Non-pigmented ciliary epithelial cell (primary cell): Measurements from ENCODE around the gene PACS1.

Experiments
- DNase-seq: peaks from one replicate; pipeline ENCODE4 v3.0.0-alpha.2; 2010; ENCODE audit warnings: low read depth

Gene PACS1

DNA sequence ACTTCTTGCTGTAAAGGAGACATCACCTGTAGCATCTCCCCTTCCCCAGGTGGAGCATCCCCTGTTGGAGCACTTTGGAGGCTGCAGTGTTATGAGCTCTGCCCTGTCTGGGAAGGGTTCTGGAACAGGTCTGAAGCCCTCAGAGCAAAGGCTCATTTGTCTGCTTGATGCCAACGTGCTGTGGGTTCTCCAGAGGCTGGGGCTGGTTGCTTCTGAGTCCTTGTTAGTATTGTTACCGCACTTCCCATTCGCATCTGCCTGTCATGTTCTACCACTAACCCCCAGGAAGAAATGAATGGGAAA lies 73.1 kb downstream of the PACS1 start:
- DNase-seq: no peak

DNA sequence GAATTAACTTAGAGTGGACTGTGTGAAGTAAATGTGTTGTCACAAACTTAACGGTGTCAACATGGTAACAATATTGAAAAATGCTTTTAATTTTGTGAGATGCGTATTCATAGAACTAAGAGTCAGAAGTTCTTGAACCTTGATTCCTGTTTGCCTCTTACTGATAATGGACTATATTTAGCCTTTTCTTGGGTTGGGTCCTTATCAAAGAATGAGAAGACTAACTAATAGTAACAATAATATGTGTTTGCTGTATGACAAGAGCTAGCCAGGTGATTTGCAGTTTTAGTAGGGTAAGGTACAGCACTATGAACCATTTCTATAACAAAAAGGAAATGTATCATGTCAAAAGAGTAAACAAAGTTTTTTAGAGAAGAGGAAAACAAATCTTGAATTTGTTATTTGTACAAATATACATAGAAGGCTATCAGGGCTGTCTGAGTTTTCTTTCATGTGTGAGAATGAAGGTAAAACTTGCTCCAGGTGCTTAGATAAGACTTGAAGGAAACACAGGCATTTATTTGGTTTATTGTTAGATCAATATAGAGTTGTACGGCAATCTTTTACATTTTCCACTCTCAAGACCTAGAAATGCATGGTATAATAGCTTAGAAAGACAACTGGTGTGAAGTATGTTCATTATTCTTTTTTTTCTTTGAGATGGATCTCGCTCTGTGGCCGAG lies 74.1 kb downstream of the PACS1 start:
- no peak for DNase-seq

DNA sequence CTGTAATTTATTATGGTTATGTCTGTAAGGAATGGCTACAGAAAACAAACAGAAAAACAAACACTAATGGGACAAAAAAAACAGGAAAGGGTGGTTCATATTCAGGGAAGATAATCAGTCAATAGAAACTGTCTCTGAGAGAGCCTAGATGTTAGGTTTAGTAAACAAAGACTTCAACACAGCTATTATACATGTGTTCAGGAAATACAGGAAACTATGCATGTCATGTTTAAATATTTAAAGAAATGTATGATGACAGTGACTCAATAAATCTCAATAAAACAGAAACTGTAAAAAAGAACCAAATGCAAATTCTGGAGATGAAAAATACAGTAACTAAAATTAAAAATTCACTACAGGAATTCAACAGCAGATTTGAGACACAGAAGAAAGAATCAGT lies 76.0 kb downstream of the PACS1 start:
- DNase-seq: no peak

DNA sequence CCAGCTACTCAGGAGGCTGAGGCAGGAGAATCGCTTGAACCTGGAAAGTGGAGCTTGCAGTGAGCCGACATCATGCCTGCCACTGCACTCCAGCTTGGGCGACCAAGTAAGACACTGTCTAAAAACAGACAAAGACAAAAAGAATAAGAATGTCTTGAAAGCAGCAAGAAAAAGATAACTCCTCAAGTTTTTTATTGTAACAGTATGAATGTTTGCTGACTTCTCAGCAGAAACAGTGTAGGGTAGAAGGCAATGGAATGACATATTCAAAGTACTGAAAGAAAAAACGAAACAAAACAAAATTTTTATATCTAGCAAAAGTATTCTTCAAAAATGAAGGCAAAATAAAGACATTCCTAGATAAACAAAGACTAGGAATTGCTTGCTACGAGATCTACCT lies 76.9 kb downstream of the PACS1 start:
- no peak for DNase-seq

DNA sequence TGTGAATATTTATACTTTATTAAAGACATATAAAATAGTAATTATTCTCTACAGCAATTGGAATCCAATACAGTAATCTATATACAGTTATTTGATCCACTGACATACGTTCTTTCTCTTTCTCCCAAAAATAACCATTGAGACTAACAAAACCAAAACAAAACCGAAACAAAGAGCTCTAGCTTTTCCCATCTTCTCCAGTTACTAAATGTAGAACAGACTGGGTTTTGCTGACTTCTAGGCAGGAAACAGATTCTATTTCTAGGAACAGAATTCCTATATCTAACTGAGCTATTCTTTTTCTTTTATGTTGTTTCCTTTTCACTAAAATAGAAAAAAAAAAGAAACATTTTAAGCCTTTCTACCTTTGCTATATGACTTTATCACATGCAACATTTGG lies 80.1 kb downstream of the PACS1 start:
- DNase-seq: no peak

DNA sequence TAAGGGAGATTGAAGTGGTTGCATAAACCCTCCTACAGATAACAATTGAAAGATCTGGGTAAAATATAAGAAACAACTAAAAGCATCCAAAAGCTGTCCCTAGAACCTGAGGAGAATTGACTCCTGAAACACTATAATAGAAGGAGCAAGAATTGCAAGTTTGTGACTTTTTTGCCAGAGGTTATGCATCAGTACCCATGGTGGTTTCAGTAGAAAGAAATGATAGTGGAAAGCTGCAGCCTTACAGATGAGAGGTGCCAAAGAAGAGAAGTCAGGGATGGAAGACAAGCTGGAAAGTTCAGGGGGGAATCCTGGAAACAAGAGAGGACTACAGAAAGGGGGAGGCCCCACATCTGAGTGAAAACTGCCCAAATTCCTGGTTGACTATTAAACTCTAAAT lies 80.7 kb downstream of the PACS1 start:
- DNase-seq: no peak

DNA sequence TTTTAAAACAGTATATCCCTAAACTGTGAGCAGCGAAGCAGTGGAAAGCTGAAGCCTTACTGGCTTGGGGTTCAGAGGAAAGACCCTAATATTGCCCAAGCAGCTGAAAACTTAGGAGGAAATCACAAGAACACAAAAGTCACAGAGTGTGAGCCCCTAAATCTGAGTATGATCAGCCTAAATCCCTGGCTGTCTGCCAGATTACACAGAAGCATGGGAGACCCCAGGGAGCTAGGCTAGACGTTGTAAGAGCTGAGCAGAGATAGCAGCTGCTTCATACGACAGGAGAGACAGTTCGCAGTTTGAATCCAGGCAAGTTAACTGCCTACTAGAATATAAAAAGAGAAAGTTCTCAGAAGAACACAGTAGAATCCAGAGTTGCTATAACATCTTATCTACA lies 81.2 kb downstream of the PACS1 start:
- DNase-seq: no peak

DNA sequence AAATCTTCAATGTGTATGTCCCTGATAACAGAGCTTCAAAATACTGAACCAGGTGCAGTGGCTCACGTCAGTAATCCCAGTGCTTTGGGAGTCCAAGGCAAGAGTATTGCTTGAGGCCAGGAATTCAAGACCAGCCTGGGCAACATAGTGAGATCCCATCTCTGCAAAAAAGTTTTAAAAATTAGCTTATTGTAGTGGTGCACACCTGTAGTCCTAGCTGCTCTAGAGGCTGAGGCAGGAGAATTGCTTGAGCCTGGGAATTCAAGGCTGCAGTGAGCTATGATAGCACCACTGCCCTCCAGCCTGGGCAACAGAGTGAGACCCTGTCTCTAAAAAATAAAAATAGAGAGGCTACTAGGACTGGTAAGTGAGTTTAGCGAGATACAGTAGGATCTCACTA lies 84.0 kb downstream of the PACS1 start:
- no peak for DNase-seq

DNA sequence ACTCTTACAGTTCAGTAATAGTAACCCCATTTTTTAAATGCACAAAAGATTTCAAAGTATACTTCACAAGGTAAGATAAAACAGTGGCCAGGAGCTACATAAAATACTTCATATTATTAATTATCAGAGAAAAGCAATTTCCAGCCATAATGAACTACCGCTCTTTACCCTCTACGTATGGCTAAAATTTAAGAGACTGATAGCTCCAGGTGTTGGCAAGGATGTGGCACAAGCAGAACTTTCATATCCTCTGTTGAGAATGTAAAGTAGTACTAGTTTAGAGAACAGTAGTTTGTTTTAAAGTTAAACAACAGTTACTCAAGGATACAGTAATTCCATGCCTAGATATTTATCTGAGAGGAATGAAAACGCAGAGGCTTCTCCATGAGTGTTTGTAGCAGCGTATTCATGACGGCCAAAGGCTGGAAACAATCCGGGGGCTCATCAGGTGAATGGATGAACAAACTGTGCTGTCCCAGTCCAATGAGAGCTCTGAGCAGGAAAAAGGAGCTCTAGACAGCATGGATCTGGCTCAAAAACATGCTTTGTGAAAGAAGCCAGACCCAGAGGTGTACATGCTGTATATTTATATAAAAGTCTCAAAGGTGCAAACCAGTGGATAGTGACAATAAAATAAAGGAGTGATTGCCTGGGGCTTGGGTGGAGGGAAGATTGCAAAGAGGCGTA lies 85.5 kb downstream of the PACS1 start:
- no peak for DNase-seq

DNA sequence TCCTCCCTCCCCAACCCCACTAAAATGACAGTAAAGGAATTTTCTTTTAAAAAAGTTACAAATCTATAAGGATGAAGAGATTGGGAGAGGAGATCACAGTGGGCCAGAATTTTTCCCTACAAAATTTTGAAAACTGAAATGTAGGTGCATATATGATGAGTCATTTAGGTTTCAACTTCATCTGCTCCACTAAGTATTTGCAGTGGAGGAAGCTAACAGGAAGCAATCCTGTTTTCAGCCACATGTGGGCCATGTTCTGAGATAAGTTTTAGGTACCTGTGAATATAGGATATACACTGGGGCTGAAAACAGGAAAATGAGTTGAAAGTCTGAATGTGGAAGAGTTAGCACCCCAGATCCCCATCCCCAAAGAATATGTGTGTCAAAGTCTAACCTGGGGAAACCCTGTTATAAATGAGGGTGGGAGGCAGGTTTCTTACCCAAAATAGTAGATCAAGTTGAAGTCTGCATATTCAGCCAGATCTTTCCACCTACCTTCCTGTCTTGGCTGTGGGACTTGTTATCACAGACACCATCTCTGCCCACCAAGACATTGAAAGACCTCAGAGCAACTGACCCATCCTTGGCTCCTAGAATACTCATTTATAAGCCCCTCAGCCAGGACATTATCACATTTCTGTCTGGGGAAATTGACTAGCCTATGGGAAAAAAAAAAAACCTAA lies 87.3 kb downstream of the PACS1 start:
- no peak for DNase-seq

DNA sequence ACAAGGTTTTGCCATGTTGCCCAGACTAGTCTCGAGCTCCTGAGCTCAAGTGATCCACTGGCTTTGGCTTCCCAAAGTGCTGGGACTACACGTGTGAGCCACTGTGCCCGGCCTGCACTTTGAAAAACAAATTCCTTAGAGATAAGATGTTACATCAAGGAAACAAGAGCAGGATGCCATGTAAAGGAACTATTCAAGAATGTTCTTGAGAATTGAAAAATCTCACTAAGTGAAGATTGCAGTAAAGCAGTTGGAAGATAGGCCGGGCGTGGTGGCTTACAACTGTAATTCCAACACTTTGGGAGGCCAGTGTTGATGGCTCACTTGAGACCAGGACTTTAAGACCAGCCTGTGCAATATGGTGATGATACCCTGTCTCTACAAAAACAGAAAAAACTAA lies 88.1 kb downstream of the PACS1 start:
- DNase-seq: no peak

DNA sequence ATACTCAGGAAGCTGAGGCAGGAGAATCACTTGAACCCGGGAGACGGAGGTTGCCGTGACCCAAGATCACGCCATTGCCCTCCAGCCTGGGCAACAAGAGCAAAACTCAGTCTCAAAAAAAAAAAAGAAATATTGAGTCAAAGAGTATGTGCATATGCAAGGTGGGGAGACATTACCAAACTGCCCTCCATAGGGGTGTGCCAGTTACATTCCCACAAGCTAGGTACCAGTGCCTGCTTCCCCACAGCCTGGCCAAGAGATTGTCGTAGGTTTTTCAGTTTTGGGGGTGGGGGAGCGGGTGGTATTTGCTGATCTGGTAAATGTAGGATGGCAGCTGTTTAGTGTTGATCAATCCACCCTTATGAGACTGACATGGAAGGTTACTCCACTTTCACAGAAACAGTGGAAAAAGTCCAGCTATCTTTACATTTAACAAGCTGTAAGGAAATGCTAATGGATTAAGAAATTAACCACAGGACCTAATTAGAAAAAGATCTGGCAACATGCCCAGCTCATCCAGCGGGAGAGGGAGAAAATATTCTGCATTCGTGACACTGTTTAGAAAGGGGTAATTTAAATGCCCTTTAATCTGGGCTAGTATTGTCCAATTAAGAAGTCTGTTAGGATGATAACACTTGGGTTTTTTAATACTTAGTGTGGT lies 89.4 kb downstream of the PACS1 start:
- no peak for DNase-seq

DNA sequence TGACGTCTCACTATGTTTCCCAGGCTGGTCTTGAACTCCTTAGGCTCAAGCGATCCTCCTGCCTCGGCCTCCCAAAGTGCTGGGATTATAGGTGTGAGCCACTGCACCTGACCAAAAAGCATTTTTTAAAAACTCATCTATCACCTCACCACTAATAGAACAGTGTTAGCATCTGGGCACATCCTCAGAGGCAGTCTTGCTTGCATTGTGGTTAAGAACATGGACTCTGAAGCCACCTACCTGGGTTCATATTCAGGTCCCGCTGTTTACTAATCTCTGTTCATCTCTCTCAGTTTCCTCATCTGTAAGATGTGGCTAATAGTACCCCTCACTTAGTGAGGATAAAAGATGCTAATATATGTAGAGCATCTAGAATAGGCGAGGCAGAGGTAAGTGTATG lies 90.6 kb downstream of the PACS1 start:
- DNase-seq: no peak

DNA sequence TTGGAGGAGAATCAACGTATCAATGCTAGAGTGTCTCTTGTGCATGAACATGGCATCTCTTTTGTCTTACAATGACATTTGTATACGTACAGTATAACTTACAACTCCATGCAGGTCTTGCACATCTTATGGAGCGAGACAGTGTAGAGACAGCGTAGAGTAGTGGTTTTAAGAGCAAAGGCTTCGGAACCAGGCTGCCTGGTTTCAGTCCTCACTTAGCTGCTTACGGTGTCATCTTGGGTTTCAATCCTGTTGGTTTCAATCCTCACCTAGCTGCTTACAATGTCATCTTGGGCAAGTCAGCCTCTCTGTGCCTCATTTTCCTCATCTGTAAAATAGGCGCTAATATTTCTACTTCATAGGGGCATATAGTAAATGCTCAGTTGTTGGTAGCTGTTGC lies 98.2 kb downstream of the PACS1 start:
- no peak for DNase-seq

DNA sequence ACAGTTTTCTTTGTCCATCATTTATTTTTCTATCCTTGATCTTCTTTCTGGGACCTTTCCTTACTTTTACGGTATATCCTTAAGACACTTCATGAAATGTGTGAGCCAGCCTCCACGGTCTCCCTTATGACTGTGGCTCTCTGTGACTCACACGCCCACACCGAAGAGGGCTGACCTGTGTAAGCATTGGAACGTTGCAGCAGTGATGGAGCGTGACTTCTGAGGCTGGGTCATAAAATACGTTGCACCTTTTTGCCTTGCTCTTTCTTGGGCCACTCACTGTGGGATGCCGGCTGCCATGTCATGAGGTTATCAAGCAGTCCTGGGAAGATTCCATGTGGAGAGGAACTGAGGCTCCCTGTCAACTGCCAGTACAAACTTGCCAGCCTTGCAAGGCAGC lies 102.1 kb downstream of the PACS1 start:
- DNase-seq: peak; percentile 58

DNA sequence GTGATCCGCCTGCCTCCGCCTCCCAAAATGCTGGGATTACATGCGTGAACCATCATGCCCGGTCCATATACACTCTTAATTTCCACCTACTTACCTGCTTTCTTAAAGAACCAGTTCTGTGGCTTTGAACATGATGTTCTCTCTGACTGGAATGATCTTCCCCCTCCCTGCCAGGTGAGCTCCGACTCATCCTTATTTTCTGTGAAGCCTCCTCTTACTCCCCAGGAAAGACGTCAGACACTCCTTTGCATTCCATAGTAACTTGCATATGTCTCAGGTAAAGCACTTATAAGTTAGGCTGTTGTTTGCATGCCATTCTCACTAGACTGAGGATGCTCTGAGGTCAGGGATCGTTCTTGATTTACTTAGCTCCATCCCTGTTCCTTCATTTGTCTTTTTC lies 106.6 kb downstream of the PACS1 start:
- no peak for DNase-seq

DNA sequence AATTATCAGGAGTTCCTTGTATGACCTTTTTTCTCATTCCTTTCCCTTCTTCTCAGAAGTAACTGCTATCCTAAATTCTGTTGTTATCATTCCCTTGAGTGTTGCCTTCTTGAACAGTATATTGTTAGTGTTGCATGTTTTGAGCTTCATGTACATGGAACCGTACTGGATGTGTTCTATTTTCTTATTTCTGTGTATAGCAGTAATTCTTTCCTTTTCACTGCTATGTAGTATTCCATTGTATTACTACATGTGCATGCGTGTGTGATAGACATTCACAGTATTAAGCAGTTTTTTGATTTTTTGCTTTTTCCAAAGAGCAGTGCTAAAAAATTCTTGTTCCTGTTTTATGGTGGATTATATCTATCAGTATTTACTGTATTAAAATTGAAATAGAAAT lies 108.1 kb downstream of the PACS1 start:
- DNase-seq: no peak

DNA sequence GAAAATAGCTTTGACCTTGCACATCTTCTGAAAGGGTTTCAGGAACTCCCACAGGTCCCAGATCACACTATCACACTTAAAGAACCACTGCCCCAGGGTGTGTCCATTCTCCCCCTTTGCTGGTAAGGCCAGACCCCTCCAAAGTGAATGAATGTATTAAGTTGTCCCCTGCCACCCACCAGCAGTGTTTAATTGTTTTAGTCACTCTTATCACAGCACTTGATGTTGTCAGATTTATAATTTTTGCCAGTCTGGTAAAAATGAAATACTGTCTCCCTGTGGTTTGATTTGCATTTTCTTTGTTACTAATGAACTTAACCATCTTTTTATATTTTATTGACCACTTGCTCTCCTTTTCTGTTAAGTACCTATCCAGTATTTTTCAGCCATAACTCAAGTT lies 108.8 kb downstream of the PACS1 start:
- DNase-seq: no peak

DNA sequence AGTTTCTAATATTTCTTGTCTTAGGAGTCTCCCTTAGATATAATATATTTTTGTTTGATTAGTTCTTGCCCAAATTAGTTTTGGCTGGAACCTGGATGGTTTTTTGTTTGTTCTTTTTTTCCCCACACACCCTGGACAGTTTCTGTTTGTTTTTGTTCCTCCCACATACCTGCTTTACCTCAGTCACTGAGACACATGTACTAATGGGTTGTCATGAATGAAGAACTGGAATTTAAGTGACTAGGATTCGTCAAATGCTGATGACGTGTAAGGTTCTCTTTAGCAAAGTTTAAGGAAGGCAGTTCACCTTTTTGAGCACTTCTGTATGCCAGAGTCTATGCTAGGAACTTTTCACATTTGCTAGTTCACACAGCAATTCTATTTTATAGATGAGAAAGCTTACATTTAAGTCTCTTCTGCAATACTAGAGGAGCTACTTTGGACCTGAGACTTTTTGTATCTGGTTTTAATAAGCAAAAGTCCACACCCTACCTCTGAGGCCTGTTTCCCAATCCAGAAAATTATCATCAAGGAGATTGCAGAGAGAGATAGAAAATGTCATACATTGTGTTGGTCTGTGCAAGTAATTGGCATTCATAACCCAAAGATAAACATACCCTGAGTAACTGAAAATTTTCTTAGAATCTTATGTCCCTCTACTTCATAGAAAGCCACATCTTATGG lies 111.7 kb downstream of the PACS1 start:
- no peak for DNase-seq

DNA sequence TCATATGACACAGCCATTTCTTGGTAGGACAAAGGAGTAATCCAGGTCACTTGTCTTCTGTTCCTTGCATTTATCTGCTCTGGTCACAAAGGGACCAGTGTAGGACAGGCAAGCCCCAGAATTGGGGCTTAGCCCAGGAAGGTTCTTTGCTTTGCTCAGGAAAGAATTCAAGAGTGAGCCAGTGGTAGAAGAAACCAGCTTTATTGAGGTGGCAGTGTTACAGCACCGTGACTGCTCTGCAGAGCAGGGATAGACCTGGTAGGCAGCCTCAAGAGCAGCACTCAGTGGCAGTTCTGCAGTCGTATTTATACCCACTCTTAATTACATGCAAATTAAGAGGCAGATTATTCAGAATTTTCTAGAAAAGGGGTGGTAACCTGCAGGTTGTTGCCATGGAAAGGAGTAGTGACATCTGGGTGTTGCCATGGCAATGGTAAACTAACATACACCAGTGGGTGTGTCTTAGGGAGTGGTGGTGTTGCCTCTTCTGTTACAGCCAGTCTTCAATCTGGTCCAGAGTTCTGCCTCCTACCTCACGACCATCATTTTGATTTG lies 113.5 kb downstream of the PACS1 start:
- no peak for DNase-seq

DNA sequence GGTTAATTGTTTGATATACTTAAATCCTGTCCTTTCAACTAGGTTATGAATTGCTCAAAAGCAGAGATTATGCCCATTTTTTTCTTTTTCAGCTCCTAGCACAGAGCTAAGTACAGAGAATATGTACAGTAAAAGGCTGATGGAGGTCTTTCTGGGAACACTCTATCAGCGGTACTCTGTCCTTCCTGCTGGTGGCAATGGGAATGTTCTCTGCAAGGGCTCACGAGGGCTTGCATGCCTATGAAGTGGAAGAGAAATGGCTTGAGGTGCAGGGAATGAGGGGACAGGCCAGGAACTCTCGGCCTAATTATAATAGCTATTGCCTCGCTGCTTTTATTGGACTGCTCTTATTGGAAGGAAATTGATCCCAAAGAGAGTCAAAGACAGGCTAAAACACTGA lies 114.7 kb downstream of the PACS1 start:
- DNase-seq: no peak

DNA sequence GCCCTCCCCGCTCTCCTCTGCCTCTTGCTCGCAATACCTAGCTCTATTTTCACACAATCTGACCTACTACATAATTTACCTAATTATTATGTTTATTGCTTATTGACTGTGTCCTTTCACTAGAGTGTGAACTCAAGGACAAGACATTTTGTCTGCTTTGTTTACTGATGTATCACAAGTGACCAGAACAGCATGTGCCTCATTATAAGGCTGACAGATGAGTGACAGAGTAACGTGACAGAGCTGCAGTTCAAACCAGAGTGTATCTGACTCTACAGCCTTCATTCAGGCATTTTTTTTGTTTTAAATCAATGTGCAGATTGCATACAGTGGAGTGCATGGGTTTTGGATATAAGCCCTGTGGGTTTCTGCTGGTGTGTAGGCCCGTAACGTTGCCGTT lies 116.4 kb downstream of the PACS1 start:
- no peak for DNase-seq
